HFF-Myc (cell line): ENCODE measurements around the gene CNNM3.

Experiments used
- DNase-seq: peaks from one replicate; pipeline ENCODE4 v3.0.0-alpha.2; 2011; ENCODE audit warnings: low read depth; ENCODE audit errors: extremely low read depth
- H3K4me3 ChIP-seq: replicated peaks from 2 replicates; pipeline ENCODE4 v1.5.1; 2011; ENCODE audit warnings: low read depth, mild to moderate bottlenecking, control low read depth, low read length
- CTCF ChIP-seq: IDR thresholded peaks from 2 replicates; pipeline ENCODE4 v1.5.1; 2012; ENCODE audit warnings: mild to moderate bottlenecking, low read depth, low read length, control low read depth; ENCODE audit errors: missing control alignments

CNNM3 gene

DNA sequence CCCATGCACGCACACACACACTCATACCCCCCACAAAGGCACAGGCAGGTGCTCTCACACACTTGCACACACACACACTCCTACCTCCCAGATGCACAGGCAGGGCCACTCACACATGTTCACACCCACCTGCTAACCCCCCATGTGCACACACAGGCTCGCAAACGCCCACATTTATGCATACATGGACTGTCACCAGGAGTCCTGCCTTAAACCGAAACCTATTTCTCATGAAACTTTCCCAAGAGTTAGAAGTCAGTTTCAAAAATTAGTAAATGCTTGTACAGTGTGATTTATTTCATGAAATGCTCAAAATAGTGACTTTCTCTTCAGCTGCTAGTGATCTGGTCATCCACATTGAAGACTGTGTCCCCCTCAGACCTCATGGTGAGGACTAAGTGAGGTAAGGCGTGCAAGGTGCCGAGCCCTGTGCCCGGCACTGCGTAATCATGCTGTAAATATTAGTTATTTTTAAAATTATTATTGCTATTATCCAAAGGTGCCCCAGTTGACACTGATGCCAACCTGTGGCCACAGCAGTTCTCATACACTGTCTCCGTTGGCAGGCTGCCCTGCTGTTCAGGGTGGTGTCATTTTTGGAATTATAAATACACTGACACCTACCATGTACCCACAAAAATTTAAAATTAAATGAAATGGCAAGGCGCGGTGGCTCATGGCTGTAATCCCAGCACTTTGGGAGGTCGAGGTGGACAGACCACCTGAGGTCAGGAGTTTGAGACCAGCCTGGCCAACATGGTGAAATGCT, 43.0 kb upstream of the CNNM3 start:
- no peak for TF ChIP-seq CTCF
- no peak overlapping the region for H3K4me3 ChIP-seq
- DNase-seq, result no peak

GRCh38 chr2:96773922-96774321, 42.1 kb upstream of the CNNM3 start:
- no peak for TF ChIP-seq CTCF
- DNase-seq, result no peak
- H3K4me3 ChIP-seq, result no peak overlapping the region

DNA sequence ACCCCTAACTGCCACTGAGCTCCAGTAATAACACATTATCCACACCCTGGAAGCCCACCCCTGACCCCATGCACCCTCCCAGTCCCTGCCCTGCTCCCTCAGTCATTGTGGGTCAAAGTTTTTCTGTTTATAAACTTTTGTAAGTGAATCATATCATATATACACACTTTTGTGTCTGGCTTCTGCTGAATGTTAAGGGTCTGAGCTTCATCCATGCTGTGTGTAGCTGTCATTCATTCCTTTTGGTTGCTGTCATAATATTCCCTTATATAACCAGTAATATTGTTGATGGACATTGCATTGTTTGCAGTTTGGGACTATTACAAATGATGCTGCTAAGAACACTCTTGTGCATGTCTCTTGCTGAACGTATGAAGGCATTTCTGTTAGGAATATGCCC, 40.9 kb upstream of the CNNM3 start:
- no peak overlapping the region for H3K4me3 ChIP-seq
- no peak for TF ChIP-seq CTCF
- DNase-seq, result no peak

DNA sequence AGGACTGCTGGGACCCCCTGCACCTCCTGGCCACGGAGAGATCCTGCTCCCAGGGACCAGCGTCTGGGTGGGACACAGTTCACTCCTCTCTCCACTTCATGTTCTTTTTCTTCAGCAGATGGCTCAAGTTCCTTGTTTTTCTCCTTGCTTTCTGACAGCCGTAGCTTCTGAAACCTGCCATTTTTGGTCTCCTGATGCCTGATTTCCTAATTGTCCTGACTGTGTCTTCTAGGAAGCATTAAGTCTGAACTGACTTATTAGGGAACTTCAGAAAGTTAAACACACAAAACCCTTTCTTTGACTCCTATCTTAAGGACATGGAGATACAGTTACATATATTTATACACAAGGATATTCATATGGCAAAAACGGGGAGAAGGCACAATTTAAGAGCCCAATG, 32.7 kb upstream of the CNNM3 start:
- no peak for DNase-seq
- no peak overlapping the region for H3K4me3 ChIP-seq
- TF ChIP-seq CTCF, result no peak

DNA sequence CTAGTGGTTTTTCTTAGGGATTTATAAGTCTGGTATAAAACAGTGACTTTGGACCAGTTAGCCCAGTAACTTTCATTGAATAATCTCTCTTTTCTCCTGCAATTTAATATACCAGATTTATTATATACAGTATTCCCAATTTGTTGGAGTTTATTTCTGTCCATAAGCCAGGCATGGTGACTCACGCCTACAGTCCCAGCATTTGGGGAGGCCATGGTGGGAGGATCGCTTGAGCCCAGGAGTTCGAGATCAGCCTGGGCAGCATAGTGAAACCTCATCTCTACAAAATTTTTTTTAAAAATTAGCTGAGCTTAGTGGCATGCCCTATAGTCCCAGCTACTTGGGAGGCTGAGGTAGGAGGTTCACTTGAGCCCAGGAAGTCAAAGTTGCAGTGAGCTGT, 28.7 kb upstream of the CNNM3 start:
- DNase-seq, result no peak
- TF ChIP-seq CTCF, result no peak
- H3K4me3 ChIP-seq, result no peak overlapping the region

DNA sequence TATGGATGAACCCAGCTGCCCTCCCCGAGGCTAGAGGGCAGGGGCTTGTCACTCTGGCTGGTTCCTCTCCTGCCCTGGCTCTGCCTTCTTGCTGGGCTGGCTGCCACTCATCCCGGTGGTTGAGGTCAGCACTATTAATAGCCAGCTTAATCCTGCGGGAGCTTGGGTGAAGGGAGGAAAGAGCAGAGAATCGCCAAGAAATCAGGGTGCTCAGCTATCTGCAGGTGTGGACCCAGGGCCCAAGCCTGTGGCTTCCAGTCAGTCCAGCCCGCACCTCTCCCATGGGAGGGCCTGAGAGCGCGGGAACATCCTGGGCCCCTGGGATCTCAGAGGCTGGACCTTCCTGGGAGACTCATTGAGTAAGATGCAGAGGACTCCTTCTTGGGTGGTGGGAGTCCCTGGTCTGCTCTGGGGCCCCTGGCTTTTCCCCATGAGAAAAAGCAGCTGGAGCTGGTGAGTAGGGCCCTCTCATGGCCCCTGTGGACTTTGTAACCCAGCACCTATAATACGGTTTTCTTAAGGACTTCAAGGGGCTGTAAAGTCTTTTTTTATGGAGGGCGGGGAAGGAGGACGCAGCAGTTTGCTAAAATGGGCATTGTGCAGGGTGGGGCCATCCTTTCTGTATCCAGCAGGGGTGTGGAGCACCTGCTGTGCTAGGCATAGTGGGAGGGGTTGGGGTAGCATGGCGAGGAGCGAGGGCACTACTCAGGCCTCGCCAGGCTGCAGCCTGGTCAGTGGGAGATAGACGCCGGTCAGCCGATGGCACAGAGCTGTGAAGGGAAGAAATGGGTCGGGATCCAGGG, 27.4 kb upstream of the CNNM3 start:
- no peak overlapping the region for H3K4me3 ChIP-seq
- no peak for DNase-seq
- no peak for TF ChIP-seq CTCF

DNA sequence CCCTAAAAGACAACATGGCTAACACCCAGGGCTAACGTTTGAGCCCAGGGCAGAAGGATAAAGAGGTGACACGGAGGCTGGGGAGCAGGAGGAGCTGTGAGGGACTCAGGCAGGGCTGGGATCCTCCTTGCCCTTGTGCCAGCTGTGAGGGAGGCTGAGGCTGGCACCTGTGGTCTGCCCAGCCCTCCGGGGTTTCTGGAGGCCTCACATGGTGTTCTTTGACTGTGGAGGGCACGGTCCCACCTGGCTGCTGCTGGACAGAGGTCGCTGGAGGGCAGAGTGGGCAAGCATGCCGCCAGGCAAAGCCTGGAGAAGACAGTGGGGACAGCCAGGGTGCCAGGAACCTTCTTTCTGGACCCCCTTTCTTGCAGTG, 26.8 kb upstream of the CNNM3 start:
- TF ChIP-seq CTCF, result no peak
- no peak for DNase-seq
- H3K4me3 ChIP-seq, result no peak overlapping the region
